NCI-H69 (cell line): ENCODE results near the gene MAGI2.
"Not testable (repeated sequence)": the region's sequence is repeated elsewhere in the genome, so short reads cannot be mapped to it uniquely, and the experiment has no call there.

Source experiments
- DNase-seq: peaks from one replicate; lab custom pipeline; 2025; lab: John Stamatoyannopoulos, UW

Gene MAGI2

GRCh38 chr7:78563191-78563590 lies 890.3 kb downstream of the MAGI2 start:
- peak; percentile 84 for DNase-seq

- DNase-seq: peak; percentile 74
These were observed 891.3 kb downstream of the MAGI2 start for GRCh38 chr7:78562191-78562590.

- peak; percentile 85 for DNase-seq
These were observed 894.9 kb downstream of the MAGI2 start for GRCh38 chr7:78558566-78558965.

GRCh38 chr7:78543976-78544375 lies 909.5 kb downstream of the MAGI2 start:
- peak; percentile 79 for DNase-seq

GRCh38 chr7:78542981-78543380 lies 910.5 kb downstream of the MAGI2 start:
- no peak for DNase-seq

GRCh38 chr7:78542541-78542940 lies 910.9 kb downstream of the MAGI2 start:
- DNase-seq: peak; percentile 46

- DNase-seq: no peak
These were observed 913.6 kb downstream of the MAGI2 start for GRCh38 chr7:78539825-78540224.

GRCh38 chr7:78535655-78536054 lies 917.8 kb downstream of the MAGI2 start:
- DNase-seq: peak; percentile 38

- DNase-seq: peak; percentile 95
These were observed 923.1 kb downstream of the MAGI2 start for GRCh38 chr7:78530351-78530750.

- peak; percentile 80 for DNase-seq
These were observed 924.1 kb downstream of the MAGI2 start for GRCh38 chr7:78529392-78529791.

- peak; percentile 89 for DNase-seq
These were observed 924.5 kb downstream of the MAGI2 start for GRCh38 chr7:78528964-78529363.

- DNase-seq: peak; percentile 58
These were observed 929.5 kb downstream of the MAGI2 start for GRCh38 chr7:78523930-78524329.

- DNase-seq: peak; percentile 18
These were observed 931.5 kb downstream of the MAGI2 start for GRCh38 chr7:78521961-78522360.

GRCh38 chr7:78516450-78516849 lies 937.0 kb downstream of the MAGI2 start:
- peak; percentile 81 for DNase-seq

GRCh38 chr7:78514634-78515033 lies 938.8 kb downstream of the MAGI2 start:
- peak; percentile 99 for DNase-seq

GRCh38 chr7:78510580-78511188 lies 942.8 kb downstream of the MAGI2 start:
- DNase-seq: peak; percentile 93

GRCh38 chr7:78503301-78503700 lies 950.2 kb downstream of the MAGI2 start:
- DNase-seq: not testable (repeated sequence)

- DNase-seq: no peak
These were observed 952.4 kb downstream of the MAGI2 start for GRCh38 chr7:78501064-78501463.

- no peak for DNase-seq
These were observed 953.5 kb downstream of the MAGI2 start for GRCh38 chr7:78499971-78500370.

- DNase-seq: no peak
These were observed 954.2 kb downstream of the MAGI2 start for GRCh38 chr7:78499283-78499682.

GRCh38 chr7:78497728-78498427 lies 955.6 kb downstream of the MAGI2 start:
- no peak for DNase-seq

- DNase-seq: no peak
These were observed 957.3 kb downstream of the MAGI2 start for GRCh38 chr7:78496096-78496630.

- peak; percentile 32 for DNase-seq
These were observed 960.1 kb downstream of the MAGI2 start for GRCh38 chr7:78493401-78493800.
